Activated CD8-positive, alpha-beta memory T cell treated with anti-CD3 and anti-CD28 coated beads, Interleukin-2, amount 50 U/mL, for 4 hours (primary cell): Measurements from ENCODE around the gene TTC19.
"Not testable (repeated sequence)": the region's sequence is repeated elsewhere in the genome, so short reads cannot be mapped to it uniquely, and the experiment has no call there.

Source experiments
- DNase-seq: peaks from one replicate; pipeline ENCODE4 v3.0.0-alpha.2; 2020

The TTC19 gene

GRCh38 chr17:15973016-15973415, 26.6 kb upstream of the TTC19 start:
- DNase-seq: no peak

- no peak for DNase-seq
Measured at GRCh38 chr17:15973834-15974233, 25.8 kb upstream of the TTC19 start.

DNA sequence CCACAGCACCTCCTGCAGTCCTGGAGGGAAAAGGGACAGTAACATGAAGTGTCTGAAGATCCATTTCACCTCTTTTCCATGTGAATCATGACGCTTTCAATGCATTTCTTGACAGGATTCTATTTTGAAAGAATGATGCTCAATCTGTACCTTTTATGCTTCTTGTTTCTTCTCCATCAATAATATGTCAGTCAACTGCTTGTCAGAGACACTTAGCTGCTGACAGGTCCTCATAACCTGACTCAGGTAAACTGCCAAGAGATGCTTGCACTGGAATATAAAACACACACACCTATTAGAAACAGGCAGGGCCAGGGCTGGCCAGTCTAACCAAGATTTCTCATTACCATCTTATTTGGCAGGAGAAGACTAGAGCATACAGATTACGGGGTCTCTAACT, 21.7 kb upstream of the TTC19 start:
- DNase-seq: no peak

- DNase-seq: no peak
Measured at GRCh38 chr17:15978606-15979005, 21.0 kb upstream of the TTC19 start.

DNA sequence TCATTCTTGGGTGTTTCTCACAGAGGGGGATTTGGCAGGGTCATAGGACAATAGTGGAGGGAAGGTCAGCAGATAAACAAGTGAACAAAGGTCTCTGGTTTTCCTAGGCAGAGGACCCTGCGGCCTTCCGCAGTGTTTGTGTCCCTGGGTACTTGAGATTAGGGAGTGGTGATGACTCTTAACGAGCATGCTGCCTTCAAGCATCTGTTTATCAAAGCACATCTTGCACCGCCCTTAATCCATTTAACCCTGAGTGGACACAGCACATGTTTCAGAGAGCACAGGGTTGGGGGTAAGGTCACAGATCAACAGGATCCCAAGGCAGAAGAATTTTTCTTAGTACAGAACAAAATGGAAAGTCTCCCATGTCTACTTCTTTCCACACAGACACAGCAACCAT, 20.6 kb upstream of the TTC19 start:
- DNase-seq: not testable (repeated sequence)

- peak; percentile 27 for DNase-seq
Measured at GRCh38 chr17:15981208-15981607, 18.4 kb upstream of the TTC19 start.

DNA sequence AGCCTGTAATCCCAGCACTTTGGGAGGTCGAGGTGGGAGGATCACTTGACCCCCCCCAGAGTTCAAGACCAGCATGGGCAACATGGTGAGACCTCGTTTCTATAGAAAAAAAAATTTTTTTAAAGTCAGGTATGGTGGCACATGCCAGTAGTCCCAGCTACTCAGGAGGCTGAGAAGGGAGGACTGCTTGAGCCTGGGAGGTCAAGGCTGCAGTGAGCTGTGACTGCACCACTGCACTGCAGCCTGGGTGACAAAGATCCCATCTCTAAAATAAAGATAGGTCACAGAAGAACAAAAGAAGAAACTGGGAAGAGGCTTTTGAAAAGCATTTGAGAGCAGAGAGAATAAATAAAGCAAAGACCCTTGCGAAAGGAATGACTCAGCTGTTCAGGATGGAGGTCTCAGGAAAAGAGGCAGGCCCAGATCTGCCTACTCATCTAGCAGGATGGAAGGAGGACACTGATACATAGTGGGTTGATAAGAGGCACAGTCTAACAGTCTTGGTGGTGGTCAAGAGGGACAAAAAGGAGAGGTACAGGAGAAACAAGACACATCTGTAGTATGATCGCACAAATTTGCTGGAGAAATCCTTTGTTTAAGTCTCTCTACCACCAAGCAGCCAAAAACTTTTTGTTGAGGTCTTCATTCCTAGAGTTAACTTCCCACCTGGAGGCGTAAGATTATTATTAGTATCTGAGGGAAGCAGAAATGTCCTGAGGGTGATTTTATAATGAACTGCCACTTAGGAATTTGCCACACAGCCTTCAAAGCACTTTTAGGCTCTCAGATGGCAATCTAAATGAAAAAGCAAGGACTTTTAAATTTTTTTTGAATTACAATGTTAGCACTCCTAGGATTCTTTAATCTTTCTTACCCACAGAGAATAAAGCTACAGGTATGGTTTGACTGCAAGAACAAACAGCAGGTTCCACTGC, 17.7 kb upstream of the TTC19 start:
- no peak for DNase-seq

DNA sequence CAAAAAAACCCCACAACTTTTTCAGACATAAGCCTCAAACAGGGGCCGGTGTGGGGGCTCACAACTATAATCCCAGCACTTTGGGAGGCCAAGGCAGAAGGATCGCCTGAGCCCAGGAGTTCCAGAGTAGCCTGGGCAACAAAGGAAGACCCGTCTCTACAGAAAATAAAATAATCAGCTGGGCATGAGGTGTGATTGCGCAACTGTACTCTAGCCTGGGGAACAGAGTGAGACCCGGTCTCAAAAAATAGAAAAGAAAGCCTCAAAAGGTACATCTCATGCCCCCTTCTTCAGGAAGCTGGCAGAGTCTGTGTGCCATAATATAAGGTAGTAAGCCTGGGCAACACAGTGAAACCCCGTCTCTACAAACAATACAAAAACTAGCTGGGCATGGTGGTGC, 3.3 kb upstream of the TTC19 start:
- no peak for DNase-seq

DNA sequence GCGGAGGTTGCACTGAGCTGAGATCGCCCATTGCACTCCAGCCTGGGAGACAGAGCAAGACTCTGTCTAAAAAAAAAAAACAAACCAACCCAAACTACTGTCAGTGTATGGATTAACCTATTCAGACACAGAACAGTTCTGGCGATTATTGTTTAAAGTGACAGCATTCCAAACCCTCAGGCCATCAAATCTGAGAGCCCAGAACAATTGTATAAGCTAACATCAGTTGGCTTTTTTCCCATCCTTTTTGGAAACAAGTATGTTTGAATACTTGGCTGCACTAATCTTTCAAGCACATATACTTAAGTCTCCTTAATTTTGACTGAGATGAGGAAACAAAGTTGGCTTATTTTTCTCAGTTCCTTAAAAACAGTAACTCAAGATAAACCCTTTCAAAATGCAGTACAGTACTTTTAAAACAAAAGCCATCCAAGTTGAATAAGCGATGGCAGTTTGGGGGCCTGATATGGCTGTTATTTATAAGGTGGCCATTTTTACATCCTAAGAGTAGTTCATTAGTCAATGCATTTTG, 1.5 kb upstream of the TTC19 start:
- DNase-seq: no peak

DNA sequence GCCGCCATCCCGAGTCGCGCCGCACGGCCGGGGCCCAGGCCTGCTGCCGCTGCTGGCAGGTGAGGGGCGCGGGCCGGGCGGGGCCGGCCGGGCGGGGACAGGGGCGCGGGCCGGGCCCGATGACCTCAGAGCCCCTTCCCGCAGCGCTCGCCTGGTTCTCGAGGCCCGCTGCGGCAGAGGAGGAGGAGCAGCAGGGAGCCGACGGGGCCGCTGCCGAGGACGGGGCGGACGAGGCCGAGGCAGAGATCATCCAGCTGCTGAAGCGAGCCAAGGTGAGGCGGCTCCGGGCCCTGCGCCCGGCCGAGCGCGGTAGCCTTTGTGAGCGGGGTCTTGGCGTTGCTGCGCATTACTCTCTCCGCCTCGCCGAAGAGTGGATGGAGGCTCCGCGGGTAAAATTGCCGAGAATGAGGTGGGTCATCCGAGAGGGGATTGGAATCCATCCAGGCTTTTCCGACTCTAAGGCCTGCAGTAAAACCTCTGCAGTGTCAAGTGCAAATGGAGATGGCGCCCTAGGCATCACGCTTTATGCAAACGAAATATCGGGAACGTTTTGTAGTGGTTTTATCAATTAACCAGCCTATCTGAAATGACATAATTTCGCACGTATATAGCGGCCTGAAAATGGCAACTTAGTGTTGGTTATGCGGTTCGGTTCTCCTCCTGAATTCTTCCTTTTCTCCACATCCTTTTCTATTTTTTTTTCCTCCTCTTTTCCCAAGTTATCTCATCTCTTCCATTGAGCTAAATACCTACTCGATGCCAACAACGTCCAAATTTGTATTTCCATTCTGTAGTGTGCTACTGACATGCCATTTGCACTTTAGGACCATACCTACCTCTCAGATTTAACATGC, 577 bp downstream of the TTC19 start:
- DNase-seq: no peak

DNA sequence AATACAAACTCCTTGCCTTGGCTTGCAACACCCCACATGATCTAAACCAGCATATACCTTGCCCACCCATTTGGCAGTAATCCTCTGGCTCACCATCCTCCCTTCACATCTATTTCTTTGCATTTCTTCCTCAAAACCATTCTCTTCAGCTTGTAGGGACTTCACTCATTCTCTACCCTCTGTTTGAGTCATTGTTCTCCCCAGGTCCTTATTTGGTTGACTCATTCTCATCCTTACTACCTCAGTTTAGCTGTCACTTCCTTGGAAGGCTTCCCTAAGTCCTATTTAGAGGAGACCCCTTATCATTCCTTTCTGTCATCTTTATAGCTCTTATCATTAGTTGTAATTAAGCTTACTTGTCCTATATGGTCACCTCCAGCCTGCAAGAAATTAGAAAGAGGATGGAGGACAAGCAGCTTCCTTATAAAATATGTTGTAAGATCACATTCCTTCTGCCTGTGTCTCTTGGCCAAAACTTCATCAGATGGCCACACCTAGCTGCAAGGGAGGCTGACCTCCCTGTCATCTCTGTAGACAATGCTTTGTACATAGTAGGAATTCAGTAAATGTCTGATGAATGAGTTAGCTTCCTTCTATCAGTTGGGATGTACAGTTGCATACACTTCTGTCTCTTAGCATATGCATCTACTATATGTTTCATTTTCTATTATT, 1.7 kb downstream of the TTC19 start:
- no peak for DNase-seq

DNA sequence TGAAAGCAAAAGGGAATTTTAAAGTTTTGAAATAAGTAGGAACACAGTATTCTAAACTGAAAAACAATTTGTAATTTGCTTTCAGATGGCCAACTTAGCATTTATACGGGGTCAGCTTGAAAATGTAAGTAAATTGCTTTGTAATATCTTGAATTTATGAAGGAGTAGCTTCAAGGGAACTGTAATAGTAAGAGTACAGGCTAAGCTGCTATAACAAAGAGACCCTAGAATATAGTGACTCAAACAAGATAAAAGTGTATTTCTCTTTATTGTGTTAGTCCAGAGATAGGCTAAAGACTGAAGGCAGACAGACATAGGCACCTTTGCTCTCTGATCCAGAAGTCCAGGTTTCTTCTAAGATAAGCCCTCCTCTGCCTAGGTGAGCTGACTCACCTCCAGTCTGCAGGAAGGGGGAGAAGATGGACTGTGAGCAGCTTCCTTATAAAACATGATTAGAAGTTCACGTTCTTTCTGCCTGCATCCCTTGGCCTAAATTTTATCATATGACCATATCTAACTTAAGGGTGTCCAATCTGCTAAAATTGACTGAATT, 3.2 kb downstream of the TTC19 start:
- no peak for DNase-seq

DNA sequence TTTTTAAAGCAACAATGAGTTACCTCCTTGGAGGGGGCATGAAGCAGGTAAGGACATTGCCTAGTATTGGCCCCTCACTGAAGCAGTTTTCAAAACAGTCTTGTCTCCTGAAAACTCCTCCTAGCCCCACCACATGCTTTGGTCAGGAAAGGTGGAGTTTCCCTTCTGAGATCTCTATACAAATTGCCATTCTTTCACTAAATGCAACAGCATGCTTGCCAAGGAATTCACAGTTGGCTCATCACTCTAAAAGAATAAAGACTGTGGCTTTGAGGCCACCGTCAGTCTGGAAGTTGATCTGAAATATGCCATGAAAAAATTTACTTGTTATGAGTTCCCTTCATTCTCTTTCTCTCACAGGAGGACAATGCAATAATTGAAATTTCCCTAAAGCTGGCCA, 4.2 kb downstream of the TTC19 start:
- DNase-seq: no peak

GRCh38 chr17:16005636-16006035, 6.0 kb downstream of the TTC19 start:
- no peak for DNase-seq

- DNase-seq: no peak
Measured at GRCh38 chr17:16007439-16007838, 7.8 kb downstream of the TTC19 start.

DNA sequence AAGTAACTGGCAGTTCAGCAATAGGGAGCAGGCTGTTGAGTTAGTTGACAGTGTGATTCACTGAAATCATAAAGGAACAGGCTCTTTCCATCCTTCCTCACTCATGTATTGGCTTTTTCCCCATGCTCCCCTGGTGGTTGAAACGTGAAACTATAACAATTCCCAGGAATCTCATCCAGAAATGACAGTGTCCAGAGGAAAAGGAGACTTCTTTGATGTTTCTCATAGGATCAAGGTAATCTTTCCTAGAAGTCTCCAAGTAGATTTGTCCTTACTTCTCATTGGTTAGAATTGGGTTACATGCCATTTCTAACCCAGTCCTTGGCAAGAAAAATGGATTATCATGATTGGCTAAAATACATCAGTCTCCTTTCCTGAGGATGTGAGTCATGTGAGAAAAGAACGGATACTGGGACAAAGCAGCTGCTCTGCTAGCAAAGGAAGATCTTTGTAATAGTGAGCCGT, 14.4 kb downstream of the TTC19 start:
- DNase-seq: no peak

DNA sequence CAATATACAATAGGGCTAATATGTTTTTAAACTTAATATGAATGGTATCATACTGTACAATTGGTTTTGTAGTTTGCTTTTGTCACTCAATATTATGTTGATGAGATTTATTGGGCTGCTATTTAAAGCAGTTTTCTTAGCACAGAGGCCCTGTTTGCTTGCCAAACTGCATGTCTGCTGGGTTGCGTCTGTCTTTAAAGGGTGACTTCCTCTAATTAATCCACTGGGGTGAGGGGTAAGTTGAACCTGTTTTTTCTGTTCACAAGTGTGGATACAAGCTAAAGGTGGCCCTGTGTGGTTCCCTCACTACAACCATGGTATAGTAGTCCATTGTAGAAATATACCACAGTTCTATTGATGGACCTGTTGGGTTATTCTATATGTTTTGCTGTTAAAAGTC, 19.7 kb downstream of the TTC19 start:
- no peak for DNase-seq

DNA sequence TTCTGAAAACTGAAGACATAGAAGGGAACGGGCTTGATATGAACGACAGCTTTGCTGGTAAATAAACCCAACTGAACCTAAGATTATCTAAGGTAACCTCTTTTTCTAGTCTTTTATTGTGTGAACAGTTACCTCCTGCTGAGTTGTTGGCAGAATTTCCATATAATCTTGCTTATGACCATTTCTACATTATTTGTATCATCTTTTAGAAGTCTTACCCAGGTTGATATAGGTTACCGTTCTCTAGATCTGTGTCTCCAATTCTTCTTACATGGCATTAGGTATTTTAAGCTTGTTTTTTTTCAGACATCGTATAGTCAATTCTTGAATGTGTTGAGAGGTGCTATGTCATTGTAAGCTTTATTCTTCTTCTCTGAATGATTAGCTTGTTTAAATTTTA, 24.3 kb downstream of the TTC19 start:
- DNase-seq: no peak

GRCh38 chr17:16025202-16025601, 25.6 kb downstream of the TTC19 start:
- DNase-seq: no peak

DNA sequence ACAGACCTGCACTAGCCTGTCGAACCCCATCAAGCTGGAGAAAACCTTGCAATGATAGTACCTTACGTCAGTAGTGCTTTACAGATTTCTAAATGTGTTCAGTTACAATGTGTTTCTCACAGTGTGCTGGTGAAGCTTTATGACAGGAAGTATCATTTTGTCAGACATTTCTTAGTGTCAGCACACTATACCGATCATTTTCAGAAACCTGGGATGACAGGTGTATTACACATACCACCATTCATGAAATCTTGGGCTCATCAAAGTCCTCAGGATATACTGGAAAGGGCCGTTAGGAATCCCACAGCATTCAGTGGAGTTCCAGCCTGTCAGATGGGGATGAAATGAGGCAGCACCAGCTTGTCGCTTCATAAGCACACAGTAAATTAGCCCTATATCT, 27.3 kb downstream of the TTC19 start:
- DNase-seq: no peak

DNA sequence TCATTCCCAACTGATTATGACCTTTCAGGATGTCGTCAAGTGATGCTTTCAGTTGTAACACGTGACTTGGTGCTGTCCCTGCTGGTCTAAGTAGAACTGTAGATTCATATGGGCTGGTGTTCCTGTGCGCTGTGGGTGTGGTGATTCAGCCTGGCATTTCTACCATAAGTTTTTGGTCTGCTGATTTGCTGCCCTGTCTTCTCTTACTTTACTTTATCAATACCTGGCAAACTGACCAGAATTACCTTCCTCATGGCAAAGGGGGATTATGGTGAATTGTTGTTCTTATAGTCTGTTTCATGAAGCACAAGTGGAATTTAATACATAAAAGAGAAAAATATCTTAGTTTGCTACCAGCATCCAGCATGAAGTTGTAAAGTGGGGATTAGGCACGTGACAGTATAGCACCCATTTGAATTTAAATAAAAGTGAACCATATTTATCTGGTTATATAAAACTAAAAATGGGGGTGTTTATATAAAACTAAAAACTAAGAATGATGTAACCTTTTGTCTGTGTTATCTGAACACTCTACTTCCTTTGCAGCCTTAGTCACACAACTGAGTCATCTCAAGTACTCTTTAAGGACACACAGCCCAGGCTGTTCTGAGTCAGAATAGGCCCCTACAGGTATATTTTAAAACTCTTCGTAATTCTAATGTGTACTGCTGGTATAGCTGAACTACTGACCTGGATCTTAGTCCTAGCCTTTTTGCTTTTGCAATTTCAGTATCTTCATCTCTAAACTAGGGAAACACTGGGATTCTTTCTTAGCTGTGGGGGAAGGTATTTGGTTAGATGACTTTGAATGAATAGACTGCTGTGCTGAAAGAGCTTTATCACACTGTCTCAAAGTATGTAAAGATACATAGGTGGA, 28.3 kb downstream of the TTC19 start:
- peak; percentile 32 for DNase-seq
